Caki2 (cell line): Measurements from ENCODE around the gene LDLRAD4. TPM values are rescaled to one million over a fixed set of nuclear protein-coding genes. Genes with fewer than 3 reads are reported as not detected.

ENCODE experiments used
- DNase-seq: peaks from one replicate; pipeline ENCODE4 v3.0.0-alpha.2; 2015; ENCODE audit warnings: low read depth
- in situ Hi-C: cut with HindIII; loops from 2 replicates; pipeline ENCODE4 v1.10.0; 2016; ENCODE audit warnings: low sequenced_read_pairs, low pct_unique_long_range_greater_than_20kb, mixed read lengths
- total RNA-seq: library from RNA; depleted of rRNA; stranded (reverse); fragments of >200 nt; shearing (Covaris generic); gene quantifications from 2 replicates; pipeline ENCODE4 v1.2.3, GENCODE V29; 2014; ENCODE audit warnings: low replicate concordance

LDLRAD4 gene
- total RNA-seq, 1 experiment from 2014 or later, result 0.44 TPM

DNA sequence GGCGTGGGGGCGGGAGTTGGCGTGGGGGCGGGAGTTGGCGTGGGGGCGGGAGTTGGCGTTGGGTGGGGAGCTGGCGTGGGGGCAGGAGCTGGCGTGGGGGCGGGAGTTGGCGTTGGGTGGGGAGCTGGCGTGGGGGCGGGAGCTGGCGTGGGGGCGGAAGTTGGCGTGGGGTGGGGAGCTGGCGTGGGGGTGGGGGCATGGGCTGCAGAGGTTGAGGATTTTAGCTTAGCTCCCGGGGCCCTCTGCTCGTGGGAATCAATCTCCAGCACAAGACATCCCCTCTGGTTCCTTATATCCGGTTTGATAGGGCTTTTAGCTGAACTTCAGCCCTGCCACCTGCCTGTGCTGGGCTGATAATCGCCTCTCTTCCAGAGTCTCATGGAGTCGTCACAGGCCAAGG lies 177.0 kb downstream of the LDLRAD4 start:
- in situ Hi-C loops, result no loop called here

DNA sequence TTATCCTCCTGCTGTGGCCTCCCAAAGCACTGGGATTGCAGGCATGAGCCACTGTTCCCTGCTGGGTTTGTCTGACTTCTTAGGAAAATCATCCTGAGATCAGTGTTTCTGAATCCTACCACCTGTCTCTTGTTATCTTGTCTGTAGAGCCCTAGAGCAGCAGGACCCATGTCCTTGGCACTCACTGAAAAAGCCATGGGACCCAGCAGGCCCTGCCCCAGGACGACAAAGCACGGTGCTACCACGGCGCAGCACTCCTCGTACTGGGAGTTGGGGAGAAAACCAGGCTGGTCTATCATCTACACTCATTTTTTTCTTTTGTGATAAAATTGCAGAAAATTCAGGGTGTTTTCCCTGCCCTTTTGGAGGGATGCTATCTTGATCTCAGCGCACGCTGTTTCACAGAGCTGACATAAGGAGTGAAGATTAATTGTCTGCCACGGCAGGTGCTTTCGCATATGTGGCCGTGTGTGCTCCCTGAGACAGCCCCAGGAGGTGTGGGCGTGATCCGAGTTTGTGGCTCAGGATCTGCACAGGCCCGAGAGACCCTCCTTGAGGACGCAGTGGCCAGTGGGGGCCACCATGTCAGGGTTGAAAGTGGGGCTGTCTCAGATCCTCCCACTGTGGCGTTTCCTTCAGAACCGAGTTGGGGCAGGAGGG lies 179.1 kb downstream of the LDLRAD4 start:
- no peak for DNase-seq
- in situ Hi-C loops, result no loop called here

More for the DNA sequence above, 177.0 kb downstream of the LDLRAD4 start:
- no peak for DNase-seq

DNA sequence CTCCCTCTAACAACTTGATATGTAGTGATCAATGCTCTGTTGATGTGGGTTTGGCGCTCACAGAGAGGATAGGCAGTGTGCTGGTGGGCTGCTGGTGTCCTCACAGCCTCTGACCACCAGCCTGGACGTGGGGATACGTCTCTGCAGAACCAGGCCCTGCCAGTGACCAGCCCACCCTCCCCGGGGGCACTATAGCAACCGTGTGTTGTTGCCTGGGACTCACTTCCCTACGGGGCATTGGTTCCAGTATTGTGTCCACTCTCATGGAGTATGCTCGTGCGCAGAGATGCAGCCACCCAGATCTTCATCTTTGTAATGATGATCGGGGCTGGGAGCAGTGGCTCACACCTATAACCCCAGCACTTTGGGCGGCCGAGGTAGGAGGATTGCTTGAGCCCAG lies 180.1 kb downstream of the LDLRAD4 start:
- DNase-seq, result no peak
- in situ Hi-C loops, result no loop called here

DNA sequence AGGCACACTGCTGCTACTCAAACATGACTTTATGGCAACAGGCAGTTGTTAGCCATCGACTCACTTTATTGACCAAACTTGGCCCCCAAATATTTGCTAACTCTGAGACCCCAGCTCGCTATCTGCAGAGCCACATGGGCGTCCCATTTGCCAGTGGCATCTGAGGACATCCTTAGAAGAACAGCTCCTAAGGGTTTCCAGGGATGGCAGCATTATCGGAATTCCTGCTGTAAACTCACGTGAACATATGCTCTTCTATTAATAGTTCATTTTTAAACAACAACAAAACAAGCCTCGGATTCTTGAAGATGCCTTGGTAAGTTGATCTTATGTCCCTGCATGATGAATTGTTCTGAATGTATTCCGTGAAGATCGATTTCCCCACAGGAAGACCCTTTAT lies 181.0 kb downstream of the LDLRAD4 start:
- no peak for DNase-seq
- in situ Hi-C loops, result no loop called here

DNA sequence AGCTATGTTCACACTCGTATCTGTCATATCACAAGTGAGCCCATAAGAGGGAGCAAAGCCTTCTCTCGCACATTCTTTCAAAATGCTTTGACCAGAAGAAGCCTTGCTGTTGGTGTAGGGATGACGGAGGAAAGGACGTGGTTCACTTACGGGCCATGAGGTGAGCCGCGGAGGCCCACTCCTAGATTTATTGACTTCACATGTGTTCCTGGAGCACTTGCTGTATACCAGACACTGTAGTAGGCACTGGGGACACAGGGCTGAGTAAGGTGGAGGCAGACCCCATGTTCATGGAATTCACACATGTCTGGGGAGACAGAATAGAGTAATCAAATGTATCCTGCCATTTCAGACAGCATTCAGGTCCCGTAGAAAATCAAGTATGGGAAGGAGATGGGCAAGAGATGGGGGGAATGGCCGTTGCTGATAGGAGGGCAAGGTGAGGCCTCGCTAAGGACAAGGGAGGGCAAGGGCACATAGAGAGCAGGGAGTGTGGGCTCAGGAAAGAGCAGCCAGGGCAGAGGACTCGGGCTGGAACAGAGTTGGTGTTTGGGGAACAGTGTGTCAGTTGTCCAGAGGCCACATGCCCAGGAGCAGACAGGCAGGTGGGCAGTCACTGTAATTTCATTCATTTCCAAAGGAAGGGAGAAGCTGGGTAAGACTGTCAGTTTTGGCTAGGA lies 182.2 kb downstream of the LDLRAD4 start:
- no peak for DNase-seq
- in situ Hi-C loops, result no loop called here

DNA sequence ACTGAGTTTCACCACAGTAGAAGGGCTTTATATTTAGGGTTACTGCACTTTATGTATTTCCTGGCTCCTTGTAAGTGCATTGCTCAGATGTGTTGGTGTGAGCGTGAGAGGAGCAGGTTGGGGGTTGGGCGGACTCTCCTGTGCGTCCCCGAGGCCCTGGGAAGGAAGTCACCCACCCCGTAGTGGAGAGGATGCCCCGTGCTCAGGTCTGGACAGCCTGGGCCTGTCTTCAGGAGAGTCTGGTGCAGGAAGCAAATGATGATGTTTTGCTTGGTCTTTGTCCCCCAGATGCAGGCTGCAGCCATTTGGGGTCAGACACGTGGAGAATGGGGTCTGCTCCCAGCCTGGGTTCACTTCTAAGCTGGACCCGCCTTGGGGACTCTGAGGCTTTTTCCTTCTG lies 182.8 kb downstream of the LDLRAD4 start:
- in situ Hi-C loops, result no loop called here
- no peak for DNase-seq

DNA sequence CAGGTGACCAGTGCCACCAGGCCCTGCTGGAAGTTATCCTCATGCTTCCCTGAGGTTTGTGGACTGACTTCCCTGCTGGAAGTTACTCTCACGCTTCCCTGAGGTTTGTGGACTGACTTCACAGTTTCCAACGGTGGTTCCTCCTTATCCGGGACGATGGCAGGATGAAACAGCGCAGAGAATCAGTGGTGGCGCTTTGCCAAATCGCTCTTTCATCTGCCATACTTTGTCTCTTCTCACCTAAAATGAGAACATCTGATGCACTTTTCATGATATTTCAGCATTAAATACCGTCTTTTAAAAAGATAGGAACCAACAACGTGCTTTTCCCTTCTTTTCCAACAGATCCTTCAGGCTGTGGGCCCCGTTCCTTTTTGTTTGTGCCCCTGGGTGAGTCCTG lies 183.3 kb downstream of the LDLRAD4 start:
- in situ Hi-C loops, result no loop called here
- DNase-seq, result no peak

DNA sequence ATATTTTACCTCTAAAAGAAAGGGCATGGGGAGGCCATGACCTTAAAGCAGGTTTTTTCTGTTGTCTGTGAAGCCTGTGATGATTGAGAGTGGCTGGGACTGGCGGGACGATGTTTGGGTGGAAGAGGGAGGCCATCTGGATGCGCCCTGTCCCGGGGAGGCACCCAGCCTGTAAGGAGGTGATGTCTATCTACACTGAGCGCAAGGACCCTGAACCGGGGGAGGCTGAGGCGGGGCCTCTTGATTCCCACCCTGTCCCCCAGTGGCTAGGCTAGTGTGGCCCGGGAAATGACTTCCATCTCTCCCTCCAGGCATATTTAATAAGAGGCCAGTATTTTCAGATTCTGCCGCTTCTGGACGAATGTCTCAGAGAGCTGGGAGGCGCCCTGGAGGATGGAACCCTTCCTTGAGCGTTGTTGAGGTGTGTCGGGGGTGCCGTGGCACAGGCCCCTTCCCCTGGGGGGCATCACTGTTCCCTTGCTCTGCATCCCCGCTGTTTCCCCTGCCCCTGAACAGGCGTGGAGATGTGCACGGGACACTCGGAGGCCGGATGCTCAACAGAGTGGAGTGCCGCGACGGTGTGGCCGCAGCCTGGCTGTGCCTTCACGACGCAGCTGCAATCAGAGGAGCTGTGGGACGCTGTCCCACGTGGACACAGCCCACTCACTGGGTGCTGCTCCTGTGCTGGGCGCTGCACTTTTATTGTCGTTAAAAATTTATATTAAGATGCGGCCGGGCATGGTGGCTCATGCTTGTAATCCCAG lies 185.4 kb downstream of the LDLRAD4 start:
- in situ Hi-C loops, result no loop called here
- no peak for DNase-seq

DNA sequence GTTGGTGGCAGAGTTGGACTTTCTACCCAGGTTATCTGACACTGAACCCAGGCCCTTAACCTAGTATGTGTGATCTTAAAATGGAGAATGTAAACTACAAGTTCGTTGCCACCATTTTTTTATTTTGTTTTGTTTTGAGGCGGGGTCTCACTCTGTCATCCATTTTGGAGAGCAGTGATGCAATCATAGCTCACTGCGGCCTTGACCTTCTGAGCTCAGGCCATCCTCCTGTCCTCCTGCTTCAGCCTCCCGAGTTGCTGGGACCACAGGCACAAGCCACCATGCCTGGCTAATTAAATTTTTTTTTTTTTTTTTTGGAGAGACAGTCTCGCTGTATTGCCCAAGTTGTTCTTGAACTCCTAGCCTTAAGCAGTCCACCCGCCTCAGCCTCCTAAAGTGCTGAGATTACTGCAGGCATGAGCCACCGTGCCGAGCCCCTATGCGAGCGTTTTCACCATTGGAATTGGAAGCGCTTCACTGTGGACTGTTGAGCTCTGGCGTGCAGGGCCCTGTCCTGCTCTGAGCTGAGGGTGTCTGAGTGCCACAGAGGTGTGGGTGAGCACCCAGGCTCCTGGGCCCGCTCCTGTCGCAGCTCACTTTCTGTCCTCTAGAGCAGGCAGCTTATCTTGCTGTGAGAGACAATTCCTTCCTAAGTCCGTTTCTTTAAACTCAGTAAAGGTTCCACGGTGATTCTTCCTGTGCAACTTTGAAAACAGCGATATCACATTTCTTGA lies 186.9 kb downstream of the LDLRAD4 start:
- no peak for DNase-seq
- in situ Hi-C loops, result no loop called here

DNA sequence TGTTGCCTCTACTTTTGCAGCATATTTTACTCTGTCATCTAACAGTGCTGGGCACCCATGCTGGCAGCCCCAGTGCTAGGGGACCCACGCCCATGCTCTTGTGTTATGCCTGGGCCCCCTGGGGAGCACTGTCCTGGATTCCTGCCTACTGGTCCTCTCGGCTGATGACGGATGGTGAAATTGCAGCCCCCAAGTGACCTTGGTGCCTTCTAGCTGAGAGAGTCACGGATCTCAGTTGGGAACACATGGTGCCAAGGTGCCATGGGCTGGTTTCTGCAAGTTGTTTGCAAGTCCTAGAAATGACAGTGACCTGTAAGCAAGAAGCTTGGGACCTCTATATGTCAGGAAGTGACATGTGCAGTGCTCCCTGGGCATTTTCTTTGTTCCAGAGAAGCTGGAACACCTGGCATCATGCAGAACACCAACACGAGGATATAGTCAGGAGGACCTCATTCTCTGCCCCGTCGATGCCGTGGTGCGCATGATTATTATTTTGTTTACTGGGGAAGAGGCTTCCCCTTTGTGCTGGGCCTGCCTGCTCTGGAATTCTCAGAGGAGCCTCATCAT lies 187.6 kb downstream of the LDLRAD4 start:
- no peak for DNase-seq
- in situ Hi-C loops, result no loop called here

DNA sequence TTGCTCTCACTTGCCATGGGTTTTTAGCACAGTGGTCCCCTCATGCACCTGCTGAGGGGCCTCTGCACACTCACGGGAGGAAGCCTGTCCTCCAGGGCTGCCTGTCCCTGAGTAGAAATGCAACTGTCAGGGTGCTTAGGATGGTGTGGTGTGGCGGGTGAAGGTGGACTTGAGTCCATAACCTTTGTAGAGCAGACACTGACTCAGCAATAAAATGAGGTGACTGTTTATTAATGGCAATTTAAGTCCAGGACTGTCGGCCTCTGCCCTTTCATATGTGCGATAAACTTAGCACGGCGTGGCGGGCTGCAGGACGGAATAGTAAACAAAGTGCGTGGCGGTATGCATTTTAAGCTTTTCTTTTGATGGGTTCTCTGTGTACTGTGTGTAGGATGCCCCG lies 188.2 kb downstream of the LDLRAD4 start:
- in situ Hi-C loops, result no loop called here

DNA sequence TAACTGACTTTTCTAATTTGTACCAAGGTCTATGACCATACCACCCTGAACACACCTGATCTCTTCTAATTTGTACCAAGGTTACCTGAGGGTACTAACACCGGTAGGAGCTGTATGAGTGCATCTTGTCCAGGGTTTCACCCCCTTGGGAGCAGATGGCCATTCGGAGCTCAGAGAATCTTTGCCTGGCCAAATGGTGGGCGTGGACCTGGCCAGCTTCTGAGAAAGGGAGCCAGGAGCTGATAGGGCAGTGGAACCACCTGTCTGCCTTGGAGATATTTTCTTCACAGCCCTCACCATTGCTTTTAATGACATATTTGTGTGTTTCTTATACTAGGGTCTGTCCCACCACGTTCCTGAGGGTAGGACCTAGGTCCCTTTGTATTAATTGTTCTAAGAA lies 188.9 kb downstream of the LDLRAD4 start:
- in situ Hi-C loops, result no loop called here
- DNase-seq, result no peak

More for the DNA sequence above, 188.2 kb downstream of the LDLRAD4 start:
- no peak for DNase-seq

DNA sequence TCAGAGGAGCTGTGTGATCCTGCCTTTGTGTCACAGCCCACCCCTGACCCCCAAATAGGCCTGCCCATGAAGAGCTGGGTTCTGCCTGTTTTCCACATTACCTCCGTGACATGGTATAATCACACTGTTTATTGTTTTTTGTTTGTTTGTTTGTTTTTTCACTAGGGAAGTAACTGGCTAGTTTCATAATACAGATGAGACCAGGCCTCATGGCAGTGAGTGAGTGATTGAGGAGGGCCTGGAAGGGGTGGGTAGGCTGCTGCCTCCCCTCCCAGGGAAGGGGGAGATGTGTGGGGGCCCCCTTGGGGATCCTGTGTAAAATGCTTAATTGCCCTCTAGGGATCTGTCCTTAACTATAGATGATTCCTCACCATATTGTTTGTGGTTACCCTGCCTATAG lies 190.5 kb downstream of the LDLRAD4 start:
- in situ Hi-C loops, result no loop called here
- no peak for DNase-seq

DNA sequence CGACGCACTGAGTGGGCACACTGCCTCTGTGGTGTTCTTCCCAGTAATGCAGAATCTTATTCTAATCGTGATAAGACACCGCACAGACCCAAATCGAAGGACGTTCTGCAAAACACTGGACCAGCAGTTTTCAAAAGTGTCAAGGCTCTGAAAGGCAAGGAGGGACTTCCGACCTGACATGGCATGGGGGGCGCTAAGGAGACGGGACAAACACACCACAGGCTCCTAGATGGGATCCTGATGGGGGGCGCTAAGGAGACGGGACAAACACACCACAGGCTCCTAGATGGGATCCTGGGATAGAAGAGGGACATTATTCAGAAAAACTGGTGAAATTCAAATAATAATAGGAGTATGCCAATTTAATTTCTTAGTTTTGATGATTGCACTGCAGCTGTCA lies 191.4 kb downstream of the LDLRAD4 start:
- in situ Hi-C loops, result no loop called here
- no peak for DNase-seq

DNA sequence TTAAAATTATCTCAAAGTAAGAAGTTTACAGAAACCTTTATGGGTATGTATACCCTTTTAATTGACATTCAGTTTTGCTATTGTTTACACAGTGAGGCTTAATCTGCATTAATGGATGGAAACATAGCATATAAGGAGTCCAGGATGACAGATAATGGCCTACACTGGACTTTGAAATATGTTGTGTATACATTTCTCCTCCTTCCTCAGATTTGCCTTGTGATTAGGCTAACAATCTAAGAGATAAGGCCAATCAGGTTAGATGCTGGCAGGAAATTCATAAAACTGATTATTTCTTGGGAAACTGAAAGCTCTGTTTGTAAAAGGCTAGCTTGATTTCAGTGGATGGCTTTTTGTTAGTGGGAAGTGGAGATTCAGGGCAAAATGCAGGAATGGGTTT lies 191.9 kb downstream of the LDLRAD4 start:
- in situ Hi-C loops, result no loop called here
- DNase-seq, result no peak

DNA sequence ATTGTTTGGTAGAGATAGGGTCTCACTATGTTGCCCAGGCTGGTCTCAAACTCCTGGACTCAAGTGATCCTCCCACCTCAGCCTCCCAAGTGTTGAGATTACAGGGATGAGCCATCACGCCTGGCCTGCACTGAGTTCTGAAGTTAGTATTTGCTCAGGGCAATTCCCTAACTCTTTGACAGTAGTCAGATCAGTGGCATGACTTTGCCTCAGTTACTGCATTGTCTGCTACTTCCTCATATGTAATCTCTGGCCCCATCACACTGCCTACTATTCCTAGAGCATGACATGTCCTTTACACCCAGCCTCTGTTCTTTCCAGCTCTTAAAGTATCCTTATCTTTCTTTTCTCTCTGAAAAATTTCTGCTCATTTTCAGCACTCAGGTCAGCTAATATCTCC lies 193.5 kb downstream of the LDLRAD4 start:
- no peak for DNase-seq
- in situ Hi-C loops, result no loop called here

DNA sequence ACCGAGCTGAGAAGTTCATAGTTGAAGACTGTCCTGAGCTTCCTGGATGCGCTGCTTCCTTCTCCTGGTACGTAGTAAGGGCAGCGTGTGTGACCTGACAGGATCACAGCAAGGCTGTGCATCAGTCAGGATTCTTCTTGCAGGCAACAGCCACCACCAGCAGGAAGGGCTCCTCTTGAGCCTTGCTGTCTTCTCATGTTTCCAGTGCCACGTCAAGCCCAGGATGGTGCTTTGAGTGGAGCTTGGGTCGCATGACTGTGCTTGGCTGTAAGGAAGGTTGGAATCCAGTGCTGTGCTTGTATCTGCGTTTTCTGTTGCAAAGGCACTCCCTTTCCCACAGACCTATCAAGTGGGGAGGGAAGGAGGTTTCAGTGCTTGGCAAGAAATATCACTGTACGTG lies 194.3 kb downstream of the LDLRAD4 start:
- DNase-seq, result no peak
- in situ Hi-C loops, result no loop called here

DNA sequence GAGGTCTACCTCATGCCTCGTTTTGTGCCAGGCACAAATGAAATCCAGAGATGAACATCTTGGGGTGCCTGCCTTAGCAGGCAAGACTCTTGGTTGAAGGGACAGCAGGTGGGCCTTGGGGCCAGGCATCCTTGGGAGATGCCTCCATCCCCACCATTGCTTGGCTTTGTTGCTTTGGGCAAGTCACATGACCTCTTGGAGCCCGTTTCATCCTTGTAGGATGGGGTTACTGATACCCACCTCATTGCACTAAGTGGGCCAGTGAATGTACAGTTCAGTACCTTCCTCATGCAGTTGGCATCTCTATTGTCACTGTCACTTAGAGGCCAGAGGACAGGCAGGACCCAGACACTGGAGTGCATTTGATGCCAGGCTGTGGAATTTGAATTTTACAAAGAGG lies 195.5 kb downstream of the LDLRAD4 start:
- in situ Hi-C loops, result no loop called here
- DNase-seq, result no peak

DNA sequence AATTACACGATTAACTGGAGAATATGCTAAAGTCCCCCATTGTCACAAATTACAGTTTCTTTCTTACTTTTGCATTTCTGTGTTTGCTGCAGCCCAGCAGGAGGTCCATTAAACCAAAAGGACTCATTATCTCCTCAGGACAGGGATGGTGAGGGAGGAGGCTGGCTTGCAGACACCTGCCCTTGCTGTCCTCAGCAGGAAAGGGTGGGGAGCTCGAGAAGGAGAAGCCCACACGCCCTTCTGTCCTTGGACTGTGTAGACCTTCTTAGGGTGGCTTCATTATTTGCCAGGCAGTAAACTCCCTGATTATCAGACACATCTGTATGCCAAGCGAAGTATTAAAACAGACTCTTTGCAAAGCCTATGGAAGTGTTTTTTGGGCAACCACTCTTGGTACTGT lies 196.0 kb downstream of the LDLRAD4 start:
- no peak for DNase-seq
- in situ Hi-C loops, result no loop called here
